Liver (tissue), 9 donors: ENCODE results near the gene UNCX. TPM values are rescaled to one million over a fixed set of nuclear protein-coding genes. Genes with fewer than 3 reads are reported as not detected.

Experiments
- DNase-seq: peaks from one replicate; pipeline ENCODE4 v3.0.0-alpha.2; 2017; ENCODE audit warnings: low spot score
- H3K27ac ChIP-seq, 2 donors: one replicate each; pipeline ENCODE4 v1.7.0; 2013; ENCODE audit warnings: inconsistent platforms in 2 of 2, low read length in 2 of 2, control low read depth in 1 of 2, low read depth in 1 of 2, mild to moderate bottlenecking in 1 of 2
- H3K27me3 ChIP-seq, 4 donors: one replicate each; pipeline versions ENCODE4 v1.6.1 to v1.7.0; 2013; ENCODE audit warnings: low read length in 3 of 4, inconsistent platforms in 1 of 4, mild to moderate bottlenecking in 1 of 4, moderate library complexity in 1 of 4; ENCODE audit not compliant: control insufficient read depth in 4 of 4, insufficient read depth in 4 of 4
- H3K36me3 ChIP-seq, 4 donors: one replicate each; pipeline versions ENCODE4 v1.6.1 to v1.7.0; 2013; ENCODE audit warnings: low read length in 3 of 4, mild to moderate bottlenecking in 3 of 4, low read depth in 1 of 4, moderate library complexity in 1 of 4; ENCODE audit not compliant: control insufficient read depth in 4 of 4, insufficient read depth in 3 of 4
- H3K4me1 ChIP-seq, 4 donors: one replicate each; pipeline versions ENCODE4 v1.6.1 to v1.7.0; 2013; ENCODE audit warnings: low read length in 3 of 4, mild to moderate bottlenecking in 3 of 4, moderate library complexity in 1 of 4; ENCODE audit not compliant: control insufficient read depth in 4 of 4, insufficient read depth in 4 of 4
- H3K4me3 ChIP-seq, 3 donors: one replicate each; pipeline versions ENCODE4 v1.6.1 to v1.7.0; 2013; ENCODE audit warnings: low read length in 3 of 3, control low read depth in 1 of 3, low read depth in 1 of 3, mild to moderate bottlenecking in 1 of 3
- H3K9ac ChIP-seq, 2 donors: one replicate each; pipeline ENCODE4 v1.7.0; 2013; ENCODE audit warnings: low read length in 2 of 2, mild to moderate bottlenecking in 2 of 2, moderate library complexity in 2 of 2, control low read depth in 1 of 2, low read depth in 1 of 2
- H3K9me3 ChIP-seq, 4 donors: one replicate each; pipeline versions ENCODE4 v1.6.1 to v1.7.0; 2013; ENCODE audit warnings: low read length in 3 of 4; ENCODE audit not compliant: control insufficient read depth in 4 of 4
- NR2F2 ChIP-seq: IDR thresholded peaks from 2 replicates; pipeline ENCODE4 v1.6.1; 2016; ENCODE audit warnings: antibody characterized with exemption
- SP1 ChIP-seq: IDR thresholded peaks from 2 replicates; pipeline ENCODE4 v1.6.1; 2018; ENCODE audit warnings: antibody characterized with exemption, mild to moderate bottlenecking
- WGBS: extraction: QIAGEN DNeasy Blood & Tissue Kit; methylation state at CpG from one replicate; pipeline ENCODE4 v1.1.7; 2013; 5-methylcytosine and 5-hydroxymethylcytosine counted together
- polyA plus RNA-seq, 2 donors: library from polyadenylated mRNA; stranded (reverse) in 1 of 2; unstranded in 1 of 2; fragments of 200-250 nt in 1 of 2; fragments of >200 nt in 1 of 2; fragmentation: Nextera tagmentation in 1 of 2; extraction: Ambion mirVana in 1 of 2; gene quantifications; one replicate each; pipeline versions ENCODE4 v1.2.1 to v1.2.3, GENCODE V29; 2013 to 2015
- total RNA-seq, 2 donors: library from RNA; depleted of rRNA; stranded (reverse); fragments of >200 nt; gene quantifications; one replicate each; pipeline ENCODE4 v1.2.3, GENCODE V29; 2014
- TF ChIP-seq, protein P1 (sequence below): fragments of 150-350 bp; IDR thresholded peaks from 2 replicates; pipeline ENCODE4 v1.5.1; 2017; ENCODE audit warnings: improper control_type of control experiment, low read depth, low read length; ENCODE audit not compliant: missing input control
- donor health status: healthy.
- donor health status: healthy.
- donor health status: healthy.
- donor health status: healthy.
- donor health status: healthy.

UNCX gene
- total and polyA plus RNA-seq, 4 donors: not detected

DNA sequence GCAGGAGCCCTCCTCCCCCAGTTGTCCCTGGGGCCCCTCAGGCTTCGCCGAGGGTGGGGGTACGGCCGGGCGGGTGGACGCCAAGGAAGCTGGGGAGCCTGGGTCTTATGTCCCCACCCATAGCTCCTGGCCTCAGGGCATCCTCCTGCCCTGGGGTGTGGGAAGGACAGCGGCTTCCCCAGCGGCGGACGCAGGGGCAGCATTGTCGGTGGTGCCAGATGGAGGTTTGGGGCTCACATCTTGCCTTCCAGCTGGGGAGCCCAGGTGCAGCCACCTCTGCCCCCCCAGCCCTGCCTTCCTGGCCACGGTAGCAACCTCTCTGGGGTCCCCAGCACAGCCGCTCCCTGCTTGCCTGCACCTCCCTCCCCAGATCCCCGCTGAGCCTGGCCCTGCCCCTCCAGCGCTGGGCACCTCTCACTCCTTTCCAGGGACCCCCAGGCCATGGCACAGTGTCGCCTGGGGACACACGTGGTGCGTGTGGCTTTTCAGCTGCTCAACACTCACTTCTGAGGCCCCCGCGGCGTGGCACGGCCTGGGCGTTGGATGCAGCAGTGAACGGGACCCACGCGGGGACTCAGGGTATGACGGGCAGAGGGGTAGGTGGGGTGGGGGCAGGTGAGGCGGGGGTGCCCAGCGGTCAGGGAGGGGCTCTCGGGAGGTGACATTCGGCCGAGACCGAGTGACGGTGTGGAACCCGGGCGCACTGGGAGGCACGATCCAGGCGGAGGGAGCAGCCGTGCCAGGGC, 53.1 kb downstream of the UNCX start:
- TF ChIP-seq, protein P1, sequence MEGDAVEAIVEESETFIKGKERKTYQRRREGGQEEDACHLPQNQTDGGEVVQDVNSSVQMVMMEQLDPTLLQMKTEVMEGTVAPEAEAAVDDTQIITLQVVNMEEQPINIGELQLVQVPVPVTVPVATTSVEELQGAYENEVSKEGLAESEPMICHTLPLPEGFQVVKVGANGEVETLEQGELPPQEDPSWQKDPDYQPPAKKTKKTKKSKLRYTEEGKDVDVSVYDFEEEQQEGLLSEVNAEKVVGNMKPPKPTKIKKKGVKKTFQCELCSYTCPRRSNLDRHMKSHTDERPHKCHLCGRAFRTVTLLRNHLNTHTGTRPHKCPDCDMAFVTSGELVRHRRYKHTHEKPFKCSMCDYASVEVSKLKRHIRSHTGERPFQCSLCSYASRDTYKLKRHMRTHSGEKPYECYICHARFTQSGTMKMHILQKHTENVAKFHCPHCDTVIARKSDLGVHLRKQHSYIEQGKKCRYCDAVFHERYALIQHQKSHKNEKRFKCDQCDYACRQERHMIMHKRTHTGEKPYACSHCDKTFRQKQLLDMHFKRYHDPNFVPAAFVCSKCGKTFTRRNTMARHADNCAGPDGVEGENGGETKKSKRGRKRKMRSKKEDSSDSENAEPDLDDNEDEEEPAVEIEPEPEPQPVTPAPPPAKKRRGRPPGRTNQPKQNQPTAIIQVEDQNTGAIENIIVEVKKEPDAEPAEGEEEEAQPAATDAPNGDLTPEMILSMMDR: no peak
- no peak for TF ChIP-seq SP1
- no peak for TF ChIP-seq NR2F2
- WGBS: 83% methylated on average over 39 of the region's 39 CpGs
- H3K36me3 ChIP-seq: no peaks in the 10 kb centered on the region
- no peak overlapping the region for H3K9ac ChIP-seq
- H3K4me3 ChIP-seq: no peak overlapping the region
- peaks cover 0 to 8% (median 0%) of the 10 kb centered on the region in 4 donors for H3K27me3 ChIP-seq
- H3K27ac ChIP-seq: no peak overlapping the region
- H3K4me1 ChIP-seq: peaks cover 1 to 9% (median 6%) of the 10 kb centered on the region in 4 donors
- DNase-seq: no peak
- no peaks in the 10 kb centered on the region for H3K9me3 ChIP-seq

Other genes with a start within 250 kb of the UNCX start
- under 1 TPM in 1 of 2 donors, not detected in 1; 0.28 TPM for gene CYP2W1, start 249.7 kb upstream of the UNCX start, total RNA-seq
- gene CYP2W1, start 249.7 kb upstream of the UNCX start, polyA plus RNA-seq: not detected
- 10 to 100 TPM; 27.9 to 33.5 TPM for gene GPR146, start 188.3 kb upstream of the UNCX start, total RNA-seq
- gene GPR146, start 188.3 kb upstream of the UNCX start, polyA plus RNA-seq: 10 to 100 TPM; 15.5 to 25.4 TPM
- 1 to 10 TPM; 2.9 to 6.7 TPM for gene GPER1, start 144.8 kb upstream of the UNCX start, total RNA-seq
- gene GPER1, start 144.8 kb upstream of the UNCX start, polyA plus RNA-seq: 10 to 100 TPM in 1 of 2 donors, 1 to 10 TPM in 1; 8.0 to 23.1 TPM
- 10 to 100 TPM; 12.5 to 27.4 TPM for gene ZFAND2A, start 72.7 kb upstream of the UNCX start, total RNA-seq
- 10 to 100 TPM; 39.6 to 53.3 TPM for gene ZFAND2A, start 72.7 kb upstream of the UNCX start, polyA plus RNA-seq
- gene MICALL2, start 226.6 kb downstream of the UNCX start, total RNA-seq: 10 to 100 TPM; 10.0 to 16.3 TPM
- 1 to 10 TPM; 2.9 to 5.2 TPM for gene MICALL2, start 226.6 kb downstream of the UNCX start, polyA plus RNA-seq